Natural killer cell (primary cell): ENCODE measurements around the gene SH3GL1. TPM values are rescaled to one million over a fixed set of nuclear protein-coding genes. Genes with fewer than 3 reads are reported as not detected.

Experiments
- ATAC-seq, 3 donors: fragments of 150-1000 bp in 2 of 3; fragments of 200-7000 bp in 1 of 3; cut with Tn5 transposase; 1 replicate in 1 of 3; 2 replicates in 2 of 3; pipeline ENCODE4 v1.10.0; 2021; ENCODE audit warnings: mild to moderate bottlenecking in 2 of 3, moderate library complexity in 2 of 3
- DNase-seq, 2 donors: peaks; one replicate each; pipeline versions ENCODE4 v3.0.0 to v3.0.0-alpha.2; 2013 to 2021; ENCODE audit warnings: mixed read lengths in 1 of 2
- H3K27ac ChIP-seq: one replicate; pipeline ENCODE4 v1.5.1; 2013; ENCODE audit warnings: mild to moderate bottlenecking, low read length
- H3K27me3 ChIP-seq: one replicate; pipeline ENCODE4 v1.6.1; 2013; ENCODE audit warnings: low read length; ENCODE audit not compliant: control insufficient read depth, insufficient read depth
- H3K36me3 ChIP-seq: one replicate; pipeline ENCODE4 v1.6.1; 2013; ENCODE audit warnings: low read length; ENCODE audit not compliant: control insufficient read depth, insufficient read depth
- H3K4me1 ChIP-seq: one replicate; pipeline ENCODE4 v1.6.1; 2013; ENCODE audit warnings: low read length; ENCODE audit not compliant: control insufficient read depth, insufficient read depth
- H3K4me3 ChIP-seq: one replicate; pipeline ENCODE4 v1.5.1; 2013; ENCODE audit warnings: low read length
- H3K9me3 ChIP-seq: one replicate; pipeline ENCODE4 v1.6.1; 2013; ENCODE audit warnings: low read length; ENCODE audit not compliant: control insufficient read depth, insufficient read depth
- H3K27ac Mint-ChIP-seq, 2 donors: one replicate each; pipeline ENCODE4 v1.8.0; 2022; ENCODE audit warnings: mild to moderate bottlenecking in 2 of 2, mixed read lengths in 2 of 2, moderate library complexity in 1 of 2
- H3K27me3 Mint-ChIP-seq, 2 donors: one replicate each; pipeline ENCODE4 v1.8.0; 2022; ENCODE audit warnings: low read depth in 2 of 2, mixed read lengths in 2 of 2
- H3K36me3 Mint-ChIP-seq: one replicate; pipeline ENCODE4 v1.8.0; 2022; ENCODE audit warnings: mixed read lengths
- H3K4me1 Mint-ChIP-seq, 2 donors: one replicate each; pipeline ENCODE4 v1.8.0; 2022; ENCODE audit warnings: mixed read lengths in 2 of 2
- H3K4me3 Mint-ChIP-seq: one replicate; pipeline ENCODE4 v1.8.0; 2022; ENCODE audit warnings: mild to moderate bottlenecking, moderate library complexity, mixed read lengths
- H3K9me3 Mint-ChIP-seq, 2 donors: one replicate each; pipeline ENCODE4 v1.8.0; 2022; ENCODE audit warnings: mixed read lengths in 2 of 2
- CTCF ChIP-seq: fragments of 200-600 bp; IDR thresholded peaks from one replicate; pipeline ENCODE4 v1.8.0; 2022; ENCODE audit warnings: antibody characterized with exemption
- WGBS: methylation state at CpG from one replicate; pipeline ENCODE4 v1.1.7; 2013; ENCODE audit warnings: missing lambda C conversion rate; ENCODE audit not compliant: insufficient coverage; 5-methylcytosine and 5-hydroxymethylcytosine counted together
- intact Hi-C: fragments of 100-400 bp; cut with micrococcal nuclease; formaldehyde crosslinking; loops from one replicate; pipeline ENCODE4 v1.14.2; 2022
- total RNA-seq, 4 donors: library from RNA; stranded (reverse); fragments of 120-200 nt in 1 of 4; gene quantifications; one replicate each; pipeline versions ENCODE4 v1.2.3 to v1.2.4, GENCODE V29; 2013 to 2022

SH3GL1 gene
- total RNA-seq, 3 donors from 2014 or later (not counting 1 experiment from before 2014, with no cell fraction given) = 43.9 to 55.7 (median 49.2) TPM

DNA sequence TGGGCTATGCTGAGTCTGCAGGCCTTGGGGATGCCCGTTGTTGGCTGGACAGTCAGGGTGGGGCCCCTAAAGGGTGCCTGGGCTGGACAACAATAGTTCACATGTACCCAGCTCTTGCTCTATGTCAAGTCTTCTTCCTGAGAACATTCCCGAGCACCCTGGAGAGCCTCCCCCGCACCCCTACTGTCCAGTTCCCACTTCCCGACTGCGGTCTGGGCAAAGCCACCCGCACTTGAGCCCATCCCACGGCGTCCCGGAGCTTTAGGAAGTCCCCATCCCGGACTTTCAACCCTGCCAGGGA lies 58.1 kb downstream of the SH3GL1 start:
- 6% methylated on average over 10 of the region's 10 CpGs for WGBS

GRCh38 chr19:4338441-4339355 lies 61.6 kb downstream of the SH3GL1 start, which contains the start of gene STAP2:
TSS of gene STAP2 (minus strand) at chr19:4338827. CDS start at chr19:4338753, 74 bp downstream.
- peak within 1 kb of the TSS; percentile 39 for H3K4me3 ChIP-seq
- Mint-ChIP-seq H3K9me3 (peaks cover 0 to 11% of the 10 kb centered on the region in 2 donors), H3K27me3 (no peaks in the 10 kb centered on the region), H3K36me3 (no peaks in the 10 kb centered on the region), H3K4me3 (peak within 1 kb of the TSS; percentile 92), H3K27ac (peak within 1 kb of the TSS; percentile 75 to 85), H3K4me1 (peaks cover 12 to 42% of the 10 kb centered on the region in 2 donors)
- ATAC-seq = no peak
- TF ChIP-seq CTCF = no peak
- peaks cover 25% of the 10 kb centered on the region for H3K4me1 ChIP-seq
- DNase-seq = no peak
- no peaks in the 10 kb centered on the region for H3K27me3 ChIP-seq
- no peaks in the 10 kb centered on the region for H3K9me3 ChIP-seq
- intact Hi-C loops = no loop called here
- H3K36me3 ChIP-seq = no peaks in the 10 kb centered on the region
- peak within 1 kb of the TSS; percentile 39 for H3K27ac ChIP-seq
- WGBS = 53% methylated on average over 26 of the region's 27 CpGs

More for the DNA sequence above, 58.1 kb downstream of the SH3GL1 start:
- intact Hi-C loops = loop anchor here (1.0 to 5.0 kb wide), 4 partner anchors 14 to 95 kb away; partner anchors contain the start of genes SH3GL1 and YJU2
- Histone ChIP-seq H3K36me3 (no peaks in the 10 kb centered on the region), H3K27ac (peak overlapping the region; percentile 57), H3K27me3 (no peaks in the 10 kb centered on the region), H3K9me3 (no peaks in the 10 kb centered on the region), H3K4me1 (peaks cover 50% of the 10 kb centered on the region), H3K4me3 (peak overlapping the region; percentile 90)
- Mint-ChIP-seq H3K9me3 (no peaks in the 10 kb centered on the region), H3K27ac (peak overlapping the region; percentile 79 to 92), H3K27me3 (no peaks in the 10 kb centered on the region), H3K4me1 (peaks cover 22 to 56% of the 10 kb centered on the region in 2 donors), H3K4me3 (peak overlapping the region; percentile 93), H3K36me3 (no peaks in the 10 kb centered on the region)
- ATAC-seq (no peak), DNase-seq (no peak)
- no peak for TF ChIP-seq CTCF

DNA sequence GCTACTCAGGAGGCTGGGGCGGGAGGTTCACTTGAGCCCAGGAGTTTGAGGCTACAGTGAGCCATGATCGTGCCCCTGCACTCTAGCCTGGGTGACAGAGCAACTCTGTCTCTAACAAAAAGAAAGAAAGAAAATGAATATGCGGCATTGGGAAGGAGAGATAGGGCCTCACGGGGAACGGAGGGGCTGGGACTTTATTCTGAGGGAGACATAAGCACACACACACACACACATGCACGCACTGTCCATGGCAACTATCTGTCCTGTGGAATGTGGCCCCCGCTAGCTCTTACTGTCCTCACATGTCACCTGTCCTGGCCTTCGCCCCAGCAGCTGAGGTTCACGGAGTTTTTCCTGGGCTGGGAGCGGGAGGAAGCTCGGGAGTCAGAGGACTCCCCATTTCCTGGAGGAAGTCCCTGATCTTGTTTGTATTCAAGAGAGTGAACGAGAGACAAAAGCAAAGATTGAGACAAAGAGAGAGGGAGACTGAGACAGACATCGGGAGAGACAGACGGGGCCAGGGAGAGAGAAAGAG lies 62.4 kb downstream of the SH3GL1 start:
- no peaks in the 10 kb centered on the region for H3K36me3 ChIP-seq
- intact Hi-C loops = no loop called here
- H3K4me3 Mint-ChIP-seq = peak overlapping the region; percentile 92
- H3K27me3 Mint-ChIP-seq = no peaks in the 10 kb centered on the region
- ATAC-seq (no peak), DNase-seq (peak in 1 of 2 donors; percentile 47)
- TF ChIP-seq CTCF = no peak
- peaks cover 23% of the 10 kb centered on the region for H3K4me1 ChIP-seq
- peaks cover 12 to 37% of the 10 kb centered on the region in 2 donors for H3K4me1 Mint-ChIP-seq
- H3K36me3 Mint-ChIP-seq = no peaks in the 10 kb centered on the region
- peaks cover 0 to 11% of the 10 kb centered on the region in 2 donors for H3K9me3 Mint-ChIP-seq
- peak overlapping the region; percentile 75 to 85 for H3K27ac Mint-ChIP-seq
- peak overlapping the region; percentile 39 for H3K27ac ChIP-seq
- H3K4me3 ChIP-seq = peak overlapping the region; percentile 39
- WGBS = 24% methylated on average over 11 of the region's 14 CpGs
- no peaks in the 10 kb centered on the region for H3K27me3 ChIP-seq
- H3K9me3 ChIP-seq = no peaks in the 10 kb centered on the region
